T-helper 2 cell treated with Interferon-gamma antibody and Interleukin-4, amounts not matched to agents 5 μg/mL and 100 μg/mL, for 36 hours (primary cell): ENCODE data around the gene SEC14L1.
A peak's percentile ranks its signal among the peaks of the same experiment; 100 is the strongest.
"Not testable (repeated sequence)": the region's sequence is repeated elsewhere in the genome, so short reads cannot be mapped to it uniquely, and the experiment has no call there.

Source experiments
- DNase-seq: peaks from one replicate; pipeline ENCODE4 v3.0.0; 2021; ENCODE audit warnings: low spot score
- H3K27ac Mint-ChIP-seq: one replicate; pipeline ENCODE4 v1.8.0; 2021; ENCODE audit warnings: mild to moderate bottlenecking, mixed read lengths
- H3K27me3 Mint-ChIP-seq: one replicate; pipeline ENCODE4 v1.8.0; 2021; ENCODE audit warnings: low read depth, mixed read lengths
- H3K36me3 Mint-ChIP-seq: one replicate; pipeline ENCODE4 v1.8.0; 2021; ENCODE audit warnings: low read depth, mixed read lengths
- H3K4me1 Mint-ChIP-seq: one replicate; pipeline ENCODE4 v1.8.0; 2021; ENCODE audit warnings: low read depth, mixed read lengths
- H3K4me3 Mint-ChIP-seq: one replicate; pipeline ENCODE4 v1.8.0; 2022; ENCODE audit warnings: mild to moderate bottlenecking, moderate library complexity, mixed read lengths
- H3K9me3 Mint-ChIP-seq: one replicate; pipeline ENCODE4 v1.8.0; 2021; ENCODE audit warnings: mixed read lengths

Gene SEC14L1

GRCh38 chr17:77126519-77126918 is 14.2 kb upstream of the SEC14L1 start:
- no peak overlapping the region for H3K4me3 Mint-ChIP-seq
- H3K27me3 Mint-ChIP-seq: no peaks in the 10 kb centered on the region
- peak overlapping the region; percentile 49 for H3K27ac Mint-ChIP-seq
- peaks cover 34% of the 10 kb centered on the region for H3K4me1 Mint-ChIP-seq
- H3K36me3 Mint-ChIP-seq: no peaks in the 10 kb centered on the region
- no peak for DNase-seq
- H3K9me3 Mint-ChIP-seq: no peaks in the 10 kb centered on the region

GRCh38 chr17:77127735-77128361 is 12.9 kb upstream of the SEC14L1 start:
- peaks cover 31% of the 10 kb centered on the region for H3K4me1 Mint-ChIP-seq
- no peaks in the 10 kb centered on the region for H3K27me3 Mint-ChIP-seq
- peak; percentile 82 for DNase-seq
- H3K36me3 Mint-ChIP-seq: no peaks in the 10 kb centered on the region
- peak overlapping the region; percentile 88 for H3K27ac Mint-ChIP-seq
- H3K4me3 Mint-ChIP-seq: peak overlapping the region; percentile 60
- no peaks in the 10 kb centered on the region for H3K9me3 Mint-ChIP-seq

GRCh38 chr17:77128896-77129567 is 11.7 kb upstream of the SEC14L1 start:
- Mint-ChIP-seq H3K27ac (peak overlapping the region; percentile 12), H3K36me3 (no peaks in the 10 kb centered on the region), H3K9me3 (no peaks in the 10 kb centered on the region), H3K4me3 (no peak overlapping the region), H3K4me1 (peaks cover 31% of the 10 kb centered on the region), H3K27me3 (no peaks in the 10 kb centered on the region)
- DNase-seq: no peak

GRCh38 chr17:77129568-77130301 is 11.0 kb upstream of the SEC14L1 start:
- Mint-ChIP-seq H3K4me1 (peaks cover 30% of the 10 kb centered on the region), H3K27ac (no peak overlapping the region), H3K36me3 (peaks cover under 1% of the 10 kb centered on the region), H3K9me3 (no peaks in the 10 kb centered on the region), H3K27me3 (no peaks in the 10 kb centered on the region), H3K4me3 (no peak overlapping the region)
- no peak for DNase-seq

GRCh38 chr17:77130525-77130924 is 10.2 kb upstream of the SEC14L1 start:
- Mint-ChIP-seq H3K36me3 (peaks cover 5% of the 10 kb centered on the region), H3K27me3 (no peaks in the 10 kb centered on the region), H3K27ac (no peak overlapping the region)

GRCh38 chr17:77131904-77132303 is 8.9 kb upstream of the SEC14L1 start:
- H3K36me3 Mint-ChIP-seq: peaks cover 12% of the 10 kb centered on the region
- H3K9me3 Mint-ChIP-seq: peaks cover 5% of the 10 kb centered on the region
- H3K4me3 Mint-ChIP-seq: no peak overlapping the region
- H3K27me3 Mint-ChIP-seq: no peaks in the 10 kb centered on the region
- DNase-seq: no peak
- H3K27ac Mint-ChIP-seq: no peak overlapping the region
- H3K4me1 Mint-ChIP-seq: peaks cover 31% of the 10 kb centered on the region

More at GRCh38 chr17:77130525-77130924, 10.2 kb upstream of the SEC14L1 start:
- no peaks in the 10 kb centered on the region for H3K9me3 Mint-ChIP-seq
- H3K4me1 Mint-ChIP-seq: peaks cover 27% of the 10 kb centered on the region
- H3K4me3 Mint-ChIP-seq: no peak overlapping the region
- DNase-seq: no peak

- Mint-ChIP-seq H3K36me3 (peaks cover 18% of the 10 kb centered on the region), H3K9me3 (peaks cover 11% of the 10 kb centered on the region), H3K27ac (no peak overlapping the region)
Measured at GRCh38 chr17:77132411-77133086, 8.2 kb upstream of the SEC14L1 start.

GRCh38 chr17:77133087-77133638 is 7.6 kb upstream of the SEC14L1 start:
- H3K36me3 Mint-ChIP-seq: peaks cover 25% of the 10 kb centered on the region
- peaks cover 17% of the 10 kb centered on the region for H3K9me3 Mint-ChIP-seq
- no peak overlapping the region for H3K4me3 Mint-ChIP-seq
- no peak overlapping the region for H3K27ac Mint-ChIP-seq
- no peak for DNase-seq
- H3K4me1 Mint-ChIP-seq: peaks cover 29% of the 10 kb centered on the region
- no peaks in the 10 kb centered on the region for H3K27me3 Mint-ChIP-seq

More at GRCh38 chr17:77132411-77133086, 8.2 kb upstream of the SEC14L1 start:
- peaks cover 30% of the 10 kb centered on the region for H3K4me1 Mint-ChIP-seq
- DNase-seq: no peak
- H3K27me3 Mint-ChIP-seq: no peaks in the 10 kb centered on the region
- no peak overlapping the region for H3K4me3 Mint-ChIP-seq

- Mint-ChIP-seq H3K9me3 (peaks cover 26% of the 10 kb centered on the region), H3K4me1 (peaks cover 24% of the 10 kb centered on the region), H3K27me3 (no peaks in the 10 kb centered on the region), H3K27ac (peak overlapping the region; percentile 15), H3K36me3 (peaks cover 33% of the 10 kb centered on the region), H3K4me3 (no peak overlapping the region)
- no peak for DNase-seq
Measured at GRCh38 chr17:77136420-77136767, 4.4 kb upstream of the SEC14L1 start.

- no peak overlapping the region for H3K4me3 Mint-ChIP-seq
- H3K36me3 Mint-ChIP-seq: peaks cover 40% of the 10 kb centered on the region
- no peak overlapping the region for H3K27ac Mint-ChIP-seq
- no peak for DNase-seq
- H3K27me3 Mint-ChIP-seq: no peaks in the 10 kb centered on the region
- peaks cover 30% of the 10 kb centered on the region for H3K4me1 Mint-ChIP-seq
- peaks cover 26% of the 10 kb centered on the region for H3K9me3 Mint-ChIP-seq
Measured at GRCh38 chr17:77137111-77137510, 3.7 kb upstream of the SEC14L1 start.

GRCh38 chr17:77137886-77138285 is 2.9 kb upstream of the SEC14L1 start:
- Mint-ChIP-seq H3K4me3 (peak overlapping the region; percentile 61), H3K36me3 (peaks cover 45% of the 10 kb centered on the region), H3K9me3 (peaks cover 26% of the 10 kb centered on the region), H3K4me1 (peaks cover 37% of the 10 kb centered on the region), H3K27ac (peak overlapping the region; percentile 88)
- H3K27me3 Mint-ChIP-seq: not testable (repeated sequence)
- DNase-seq: peak; percentile 48

GRCh38 chr17:77140166-77140877 is 447 bp upstream of the SEC14L1 start:
- peak overlapping the region; percentile 71 for H3K4me3 Mint-ChIP-seq
- H3K27ac Mint-ChIP-seq: peak overlapping the region; percentile 76
- peaks cover 55% of the 10 kb centered on the region for H3K36me3 Mint-ChIP-seq
- peak; percentile 99 for DNase-seq
- H3K4me1 Mint-ChIP-seq: peaks cover 42% of the 10 kb centered on the region
- H3K9me3 Mint-ChIP-seq: peaks cover 26% of the 10 kb centered on the region
- H3K27me3 Mint-ChIP-seq: no peaks in the 10 kb centered on the region

- Mint-ChIP-seq H3K27me3 (no peaks in the 10 kb centered on the region), H3K4me3 (peak overlapping the region; percentile 90), H3K4me1 (peaks cover 47% of the 10 kb centered on the region), H3K9me3 (peaks cover 21% of the 10 kb centered on the region), H3K36me3 (peaks cover 56% of the 10 kb centered on the region), H3K27ac (peak overlapping the region; percentile 89)
- DNase-seq: no peak
Measured at GRCh38 chr17:77141846-77142449, 1.2 kb downstream of the SEC14L1 start.
